AG04450 (cell line): ENCODE data around the gene DIAPH3. TPM values are rescaled to one million over a fixed set of nuclear protein-coding genes. Genes with fewer than 3 reads are reported as not detected.
A peak's percentile ranks its signal among the peaks of the same experiment; 100 is the strongest.

ENCODE experiments used
- CTCF ChIA-PET: fragments of 300-600, 350-600 bp; formaldehyde crosslinking; extraction: SDS; loops from one replicate; lab custom pipeline; 2022; ENCODE audit warnings: antibody characterized with exemption, inconsistent platforms; lab: Charles Lee
- POLR2A ChIA-PET: fragments of 350-600 bp; formaldehyde crosslinking; extraction: SDS; loops from one replicate; lab custom pipeline; 2021; ENCODE audit warnings: antibody characterized with exemption, inconsistent platforms; lab: Yijun Ruan, JAX
- DNase-seq: peaks from one replicate; pipeline ENCODE4 v3.0.0-alpha.2; 2011; ENCODE audit warnings: low read depth, low spot score
- H3K27ac ChIP-seq: one replicate; pipeline ENCODE4 v1.5.1; 2012; ENCODE audit warnings: low read depth, low read length, control low read depth
- H3K27me3 ChIP-seq: one replicate; pipeline ENCODE4 v1.6.0; 2012; ENCODE audit warnings: low read length; ENCODE audit not compliant: control insufficient read depth, insufficient read depth
- H3K4me3 ChIP-seq: 2 replicates; pipeline ENCODE4 v1.5.1; 2011; ENCODE audit warnings: mild to moderate bottlenecking, low read depth, low read length, control low read depth
- H3K9me3 ChIP-seq: 2 replicates; pipeline ENCODE4 v1.5.1; 2012; ENCODE audit warnings: low read length; ENCODE audit not compliant: control insufficient read depth, insufficient read depth
- polyA plus RNA-seq: library from polyadenylated mRNA; depleted of rRNA; stranded (reverse); fragments of >200 nt; gene quantifications from 2 replicates; pipeline ENCODE4 v1.2.3, GENCODE V29; 2011
- TF ChIP-seq, protein P1 (sequence below): IDR thresholded peaks from 2 replicates; pipeline ENCODE4 v1.5.1; 2011; ENCODE audit warnings: low read depth, low read length, control low read depth, inconsistent platforms

The DIAPH3 gene
- polyA plus RNA-seq, 1 experiment: 11.7 TPM

GRCh38 chr13:59745392-59745788, 418.3 kb downstream of the DIAPH3 start:
- DNase-seq: peak; percentile 23
- Histone ChIP-seq H3K27ac (no peak overlapping the region), H3K9me3 (no peaks in the 10 kb centered on the region), H3K27me3 (no peaks in the 10 kb centered on the region), H3K4me3 (no peak overlapping the region)
- ChIA-PET POLR2A (no interaction called here), CTCF (interaction anchor here (0.7 to 2.1 kb wide), 3 partner anchors 8 to 149 kb away, joined by 3 to 12 read pairs (median 3); no protein-coding TSS in a partner anchor)
- TF ChIP-seq, protein P1, sequence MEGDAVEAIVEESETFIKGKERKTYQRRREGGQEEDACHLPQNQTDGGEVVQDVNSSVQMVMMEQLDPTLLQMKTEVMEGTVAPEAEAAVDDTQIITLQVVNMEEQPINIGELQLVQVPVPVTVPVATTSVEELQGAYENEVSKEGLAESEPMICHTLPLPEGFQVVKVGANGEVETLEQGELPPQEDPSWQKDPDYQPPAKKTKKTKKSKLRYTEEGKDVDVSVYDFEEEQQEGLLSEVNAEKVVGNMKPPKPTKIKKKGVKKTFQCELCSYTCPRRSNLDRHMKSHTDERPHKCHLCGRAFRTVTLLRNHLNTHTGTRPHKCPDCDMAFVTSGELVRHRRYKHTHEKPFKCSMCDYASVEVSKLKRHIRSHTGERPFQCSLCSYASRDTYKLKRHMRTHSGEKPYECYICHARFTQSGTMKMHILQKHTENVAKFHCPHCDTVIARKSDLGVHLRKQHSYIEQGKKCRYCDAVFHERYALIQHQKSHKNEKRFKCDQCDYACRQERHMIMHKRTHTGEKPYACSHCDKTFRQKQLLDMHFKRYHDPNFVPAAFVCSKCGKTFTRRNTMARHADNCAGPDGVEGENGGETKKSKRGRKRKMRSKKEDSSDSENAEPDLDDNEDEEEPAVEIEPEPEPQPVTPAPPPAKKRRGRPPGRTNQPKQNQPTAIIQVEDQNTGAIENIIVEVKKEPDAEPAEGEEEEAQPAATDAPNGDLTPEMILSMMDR: no peak

GRCh38 chr13:59744747-59745391, 418.9 kb downstream of the DIAPH3 start:
- no peak for DNase-seq
- TF ChIP-seq, protein P1: no peak
- Histone ChIP-seq H3K27ac (no peak overlapping the region), H3K27me3 (no peaks in the 10 kb centered on the region), H3K9me3 (no peaks in the 10 kb centered on the region), H3K4me3 (no peak overlapping the region)
- CTCF ChIA-PET: interaction anchor here (0.7 to 2.1 kb wide), 5 partner anchors 9 to 150 kb away, joined by 3 to 12 read pairs (median 3); no protein-coding TSS in a partner anchor
- POLR2A ChIA-PET: no interaction called here

DNA sequence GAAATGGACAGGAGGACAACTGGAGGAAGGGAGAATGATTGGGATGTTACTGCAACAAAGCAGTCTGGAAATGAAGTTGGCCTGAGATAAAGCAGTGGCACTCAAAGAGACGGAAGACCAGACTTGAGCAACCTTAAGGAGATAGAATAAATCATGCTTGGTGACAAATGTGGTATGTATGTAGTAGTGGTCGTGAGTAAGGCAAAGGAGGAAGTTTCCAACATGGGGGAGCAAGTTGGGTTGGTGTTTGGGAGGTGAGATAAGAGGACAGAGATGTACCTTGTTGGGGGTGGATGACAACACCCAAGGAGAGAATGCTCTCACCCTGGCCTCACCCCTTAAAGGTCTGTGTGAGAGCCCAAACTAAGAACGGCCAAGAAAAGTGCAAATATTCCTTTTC, 420.5 kb downstream of the DIAPH3 start:
- Histone ChIP-seq H3K27me3 (no peaks in the 10 kb centered on the region), H3K9me3 (no peaks in the 10 kb centered on the region), H3K27ac (no peak overlapping the region), H3K4me3 (no peak overlapping the region)
- CTCF ChIA-PET: no interaction called here
- DNase-seq: no peak
- POLR2A ChIA-PET: no interaction called here
- TF ChIP-seq, protein P1: no peak

DNA sequence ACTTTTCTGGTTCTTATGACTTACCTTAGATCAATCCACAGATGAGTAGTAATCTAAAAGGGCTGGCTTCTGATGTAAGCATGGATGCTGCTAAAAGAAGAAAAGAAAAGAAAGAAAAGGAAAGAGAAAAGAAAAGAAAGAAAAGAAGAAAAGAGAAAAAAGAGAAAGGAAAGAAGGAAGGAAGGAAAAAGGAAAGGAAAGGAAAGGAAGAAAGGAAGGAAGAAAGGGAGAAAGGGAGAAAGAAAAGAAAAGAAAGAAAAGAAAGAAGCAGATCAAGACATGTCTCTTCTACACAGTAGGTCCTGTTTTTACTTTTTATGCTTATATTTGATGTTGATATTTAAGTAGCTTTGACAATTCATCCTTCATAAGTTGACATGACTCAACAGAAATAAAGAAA, 421.3 kb downstream of the DIAPH3 start:
- CTCF ChIA-PET: no interaction called here
- POLR2A ChIA-PET: no interaction called here
- H3K27ac ChIP-seq: no peak overlapping the region
- DNase-seq: no peak
- no peaks in the 10 kb centered on the region for H3K9me3 ChIP-seq
- no peak overlapping the region for H3K4me3 ChIP-seq
- TF ChIP-seq, protein P1: no peak
- H3K27me3 ChIP-seq: no peaks in the 10 kb centered on the region

- no peaks in the 10 kb centered on the region for H3K27me3 ChIP-seq
- no peaks in the 10 kb centered on the region for H3K9me3 ChIP-seq
- no peak overlapping the region for H3K4me3 ChIP-seq
- ChIA-PET CTCF (no interaction called here), POLR2A (no interaction called here)
- TF ChIP-seq, protein P1: no peak
- H3K27ac ChIP-seq: no peak overlapping the region
- no peak for DNase-seq
Observed at GRCh38 chr13:59738921-59739320, 424.8 kb downstream of the DIAPH3 start.
